Fibroblast of the aortic adventitia (primary cell): ENCODE data around the gene MAPKAP1. TPM values are rescaled to one million over a fixed set of nuclear protein-coding genes. Genes with fewer than 3 reads are reported as not detected.

ENCODE experiments used
- DNase-seq: peaks from one replicate; pipeline ENCODE4 v3.0.0-alpha.2; 2010; ENCODE audit warnings: low read depth
- H3K4me3 ChIP-seq: 2 replicates; pipeline ENCODE4 v1.5.1; 2011; ENCODE audit warnings: low read depth, mild to moderate bottlenecking, control low read depth, low read length, moderate library complexity
- total RNA-seq: library from RNA; depleted of rRNA; stranded (reverse); fragments of >200 nt; gene quantifications from 2 replicates; pipeline ENCODE4 v1.2.3, GENCODE V29; 2012; ENCODE audit warnings: low replicate concordance
- TF ChIP-seq, protein P1 (sequence below): IDR thresholded peaks from 2 replicates; pipeline ENCODE4 v1.5.1; 2011; ENCODE audit warnings: mild to moderate bottlenecking, low read length, control low read depth, inconsistent platforms; ENCODE audit not compliant: insufficient read depth

Gene MAPKAP1
- total RNA-seq, 1 donor, result 90.6 TPM

GRCh38 chr9:125547368-125547767 lies 159.6 kb downstream of the MAPKAP1 start:
- no peak overlapping the region for H3K4me3 ChIP-seq
- DNase-seq, result no peak
- TF ChIP-seq, protein P1, sequence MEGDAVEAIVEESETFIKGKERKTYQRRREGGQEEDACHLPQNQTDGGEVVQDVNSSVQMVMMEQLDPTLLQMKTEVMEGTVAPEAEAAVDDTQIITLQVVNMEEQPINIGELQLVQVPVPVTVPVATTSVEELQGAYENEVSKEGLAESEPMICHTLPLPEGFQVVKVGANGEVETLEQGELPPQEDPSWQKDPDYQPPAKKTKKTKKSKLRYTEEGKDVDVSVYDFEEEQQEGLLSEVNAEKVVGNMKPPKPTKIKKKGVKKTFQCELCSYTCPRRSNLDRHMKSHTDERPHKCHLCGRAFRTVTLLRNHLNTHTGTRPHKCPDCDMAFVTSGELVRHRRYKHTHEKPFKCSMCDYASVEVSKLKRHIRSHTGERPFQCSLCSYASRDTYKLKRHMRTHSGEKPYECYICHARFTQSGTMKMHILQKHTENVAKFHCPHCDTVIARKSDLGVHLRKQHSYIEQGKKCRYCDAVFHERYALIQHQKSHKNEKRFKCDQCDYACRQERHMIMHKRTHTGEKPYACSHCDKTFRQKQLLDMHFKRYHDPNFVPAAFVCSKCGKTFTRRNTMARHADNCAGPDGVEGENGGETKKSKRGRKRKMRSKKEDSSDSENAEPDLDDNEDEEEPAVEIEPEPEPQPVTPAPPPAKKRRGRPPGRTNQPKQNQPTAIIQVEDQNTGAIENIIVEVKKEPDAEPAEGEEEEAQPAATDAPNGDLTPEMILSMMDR, result no peak

DNA sequence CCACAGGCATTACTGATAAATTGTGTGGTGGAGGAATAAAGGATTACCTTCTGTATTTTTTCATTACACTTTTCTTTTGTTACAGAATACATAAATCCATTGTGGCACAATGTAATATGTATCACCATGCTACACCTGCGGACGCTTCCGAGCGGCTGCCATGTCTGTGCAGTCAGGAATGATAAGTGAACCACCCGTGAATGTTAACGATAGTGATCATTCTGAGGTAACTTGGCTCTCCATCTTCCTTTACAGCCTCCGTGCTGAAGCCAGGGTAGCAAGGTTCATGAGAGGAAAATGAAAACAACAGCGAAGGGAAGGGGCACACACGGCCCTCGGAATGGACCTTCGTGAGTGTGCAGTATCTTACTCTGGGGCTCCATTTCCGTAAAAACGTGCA lies 161.2 kb downstream of the MAPKAP1 start:
- TF ChIP-seq, protein P1, result no peak
- H3K4me3 ChIP-seq, result no peak overlapping the region
- no peak for DNase-seq

DNA sequence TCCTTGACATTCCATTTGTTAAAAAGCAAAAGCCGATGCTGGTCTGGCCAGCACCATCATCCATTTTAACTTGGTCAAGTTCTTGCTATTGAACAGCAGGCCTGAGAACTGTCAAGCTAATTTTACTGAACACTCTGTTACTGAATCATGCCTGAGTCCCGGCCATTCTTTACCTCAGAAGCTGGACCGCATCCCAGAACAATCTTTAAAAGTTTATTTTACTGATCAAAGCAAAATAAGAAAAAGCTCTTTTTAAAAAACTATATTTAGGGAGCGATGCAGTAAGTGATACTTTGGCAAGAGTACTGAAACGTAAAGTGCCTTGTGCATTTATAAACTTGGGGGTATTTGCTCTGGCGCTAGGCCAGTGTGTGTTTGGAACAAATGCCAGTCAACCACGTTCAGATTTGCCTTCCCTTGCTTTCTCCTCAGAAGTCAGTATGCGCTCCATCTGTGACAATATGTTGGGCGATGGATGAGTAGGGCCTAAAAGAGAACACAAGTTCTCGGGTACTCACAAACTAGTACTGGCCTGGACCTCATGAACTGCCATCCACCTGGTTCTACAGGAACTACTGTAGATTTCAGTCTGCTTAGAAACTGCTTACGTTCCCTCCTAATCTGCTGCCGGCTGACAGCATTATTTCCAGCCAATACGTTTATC lies 161.9 kb downstream of the MAPKAP1 start:
- TF ChIP-seq, protein P1, result no peak
- peak; percentile 95 for DNase-seq
- no peak overlapping the region for H3K4me3 ChIP-seq

- DNase-seq, result peak; percentile 57
- TF ChIP-seq, protein P1, result no peak
These were observed 162.5 kb downstream of the MAPKAP1 start for GRCh38 chr9:125544484-125544883.

DNA sequence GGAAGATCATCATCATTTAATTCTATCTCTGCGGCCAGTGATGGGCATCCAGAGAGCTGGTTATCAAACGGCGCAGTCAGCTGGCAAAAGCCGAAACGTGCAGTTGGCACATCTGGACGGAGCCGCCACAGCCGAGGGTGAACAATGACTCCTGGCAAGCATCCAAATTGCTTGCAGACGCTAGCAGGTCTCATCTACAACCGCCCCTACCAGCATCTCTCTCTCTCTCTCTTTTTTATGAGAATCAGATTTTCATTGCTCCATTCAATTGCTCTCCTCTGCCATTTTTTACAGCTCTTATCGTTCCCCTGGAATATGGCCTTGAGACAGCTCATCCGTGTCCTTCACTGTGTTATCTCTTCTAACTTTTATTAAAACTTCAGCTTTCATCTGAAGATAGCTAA lies 165.2 kb downstream of the MAPKAP1 start:
- DNase-seq, result no peak
- H3K4me3 ChIP-seq, result no peak overlapping the region
- TF ChIP-seq, protein P1, result no peak

More at GRCh38 chr9:125544484-125544883, 162.5 kb downstream of the MAPKAP1 start:
- no peak overlapping the region for H3K4me3 ChIP-seq

DNA sequence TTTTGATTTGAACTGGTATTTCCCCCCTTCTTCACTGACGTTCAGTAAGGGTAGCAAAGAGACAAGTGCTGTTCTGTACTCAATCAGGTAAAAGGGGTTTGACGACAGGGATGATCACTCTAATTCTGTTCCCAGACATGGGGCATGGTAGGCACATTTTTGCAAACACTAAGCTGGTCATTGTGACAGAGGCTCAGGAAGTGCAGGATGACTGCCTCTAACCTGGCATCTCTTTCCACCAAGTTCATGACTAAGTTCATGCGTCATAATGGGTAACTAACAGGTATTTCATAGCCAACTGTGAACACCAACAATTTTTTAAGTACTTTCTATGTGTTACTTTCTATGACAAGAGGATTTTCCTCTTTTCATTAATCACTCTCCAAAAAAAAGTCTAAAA lies 166.5 kb downstream of the MAPKAP1 start:
- TF ChIP-seq, protein P1, result no peak
- no peak overlapping the region for H3K4me3 ChIP-seq
- DNase-seq, result no peak

- no peak overlapping the region for H3K4me3 ChIP-seq
- TF ChIP-seq, protein P1, result no peak
- DNase-seq, result peak; percentile 93
These were observed 168.9 kb downstream of the MAPKAP1 start for GRCh38 chr9:125538092-125538473.
